Bronchial epithelial cell (primary cell): Measurements from ENCODE around the gene UMODL1. TPM values are rescaled to one million over a fixed set of nuclear protein-coding genes. Genes with fewer than 3 reads are reported as not detected.

Experiments
- DNase-seq: peaks from one replicate; pipeline ENCODE4 v3.0.0-alpha.2; 2010; ENCODE audit warnings: low read depth
- FAIRE-seq: peaks from 2 replicates; lab custom pipeline; 2011; peaks lifted over from hg19 to GRCh38; lab: Jason Lieb, UNC
- H3K27me3 ChIP-seq: 2 replicates; pipeline ENCODE4 v1.5.1; 2011; ENCODE audit warnings: low read length; ENCODE audit not compliant: control insufficient read depth, insufficient read depth
- H3K36me3 ChIP-seq: 2 replicates; pipeline ENCODE4 v1.5.1; 2011; ENCODE audit warnings: low read length; ENCODE audit not compliant: control insufficient read depth, insufficient read depth
- H3K4me3 ChIP-seq: 2 replicates; pipeline ENCODE4 v1.5.1; 2011; ENCODE audit warnings: mild to moderate bottlenecking, low read depth, low read length, control low read depth
- total RNA-seq: library from RNA; depleted of rRNA; stranded (reverse); fragments of >200 nt; gene quantifications from 2 replicates; pipeline ENCODE4 v1.2.1, GENCODE V29; 2014
- TF ChIP-seq, protein P1 (sequence below): IDR thresholded peaks from 2 replicates; pipeline ENCODE4 v1.5.1; 2011; ENCODE audit warnings: mild to moderate bottlenecking, moderate library complexity, low read length, control low read depth, inconsistent platforms; ENCODE audit not compliant: insufficient read depth, severe bottlenecking

Gene UMODL1
- total RNA-seq, 1 donor from 2014 or later: not detected

DNA sequence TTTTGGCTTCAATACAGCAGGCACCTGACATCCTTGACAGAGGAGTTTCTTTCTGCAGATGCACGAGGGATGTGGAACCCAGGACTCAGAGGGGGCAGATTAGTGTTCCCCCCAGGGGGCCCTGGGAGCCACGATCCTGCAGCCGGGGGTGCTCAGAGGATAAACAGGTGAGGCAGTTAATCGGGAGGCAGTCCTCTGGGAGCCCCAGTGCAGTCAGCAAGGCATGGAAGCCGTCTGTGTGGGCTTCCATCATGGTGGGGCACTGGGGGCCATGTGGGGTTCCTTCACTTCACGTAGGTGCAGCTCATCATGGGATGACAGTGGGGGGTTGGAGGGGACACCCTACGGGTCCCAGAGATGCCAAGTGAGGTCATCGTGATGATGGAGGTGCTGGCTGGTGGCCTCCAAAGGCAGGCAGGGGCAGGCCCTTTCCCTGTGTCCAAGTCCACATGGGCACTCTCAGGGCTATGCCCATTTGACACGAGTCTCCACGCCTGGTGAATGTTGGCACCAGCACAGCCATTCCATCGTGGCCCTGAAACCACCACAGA lies 88.5 kb downstream of the UMODL1 start:
- DNase-seq (no peak), FAIRE-seq (no peak)

DNA sequence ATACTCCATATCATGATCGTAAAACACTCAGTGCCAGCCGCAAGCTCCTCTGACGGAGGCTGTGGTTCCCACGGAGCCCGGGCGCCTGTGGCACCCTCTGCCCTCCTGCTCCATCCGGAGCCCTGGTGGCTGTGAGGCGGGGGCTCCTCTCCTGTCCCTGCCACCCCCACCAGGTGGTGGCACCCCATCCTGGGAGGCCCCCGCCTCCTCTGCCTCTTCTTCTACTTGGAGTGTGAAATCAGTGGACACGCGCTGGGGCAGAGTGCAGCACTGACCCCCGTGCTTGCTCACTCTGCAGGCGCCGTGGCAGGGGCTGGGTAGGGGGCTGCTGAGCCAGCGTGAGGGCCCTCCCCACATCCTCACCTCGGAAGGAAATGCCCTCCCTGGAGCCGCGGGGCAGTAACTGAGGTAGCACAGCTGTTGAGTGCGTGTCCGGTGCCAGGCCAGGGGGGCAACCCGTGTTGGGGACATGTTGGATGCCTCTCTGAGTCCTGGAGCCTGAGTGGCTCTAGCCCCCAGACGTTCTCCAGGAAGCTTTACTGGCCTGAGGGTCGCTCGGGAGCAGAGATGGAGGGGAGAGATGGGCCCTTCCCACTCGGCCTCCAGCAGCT lies 89.1 kb downstream of the UMODL1 start:
- DNase-seq (no peak), FAIRE-seq (no peak)
- TF ChIP-seq, protein P1, sequence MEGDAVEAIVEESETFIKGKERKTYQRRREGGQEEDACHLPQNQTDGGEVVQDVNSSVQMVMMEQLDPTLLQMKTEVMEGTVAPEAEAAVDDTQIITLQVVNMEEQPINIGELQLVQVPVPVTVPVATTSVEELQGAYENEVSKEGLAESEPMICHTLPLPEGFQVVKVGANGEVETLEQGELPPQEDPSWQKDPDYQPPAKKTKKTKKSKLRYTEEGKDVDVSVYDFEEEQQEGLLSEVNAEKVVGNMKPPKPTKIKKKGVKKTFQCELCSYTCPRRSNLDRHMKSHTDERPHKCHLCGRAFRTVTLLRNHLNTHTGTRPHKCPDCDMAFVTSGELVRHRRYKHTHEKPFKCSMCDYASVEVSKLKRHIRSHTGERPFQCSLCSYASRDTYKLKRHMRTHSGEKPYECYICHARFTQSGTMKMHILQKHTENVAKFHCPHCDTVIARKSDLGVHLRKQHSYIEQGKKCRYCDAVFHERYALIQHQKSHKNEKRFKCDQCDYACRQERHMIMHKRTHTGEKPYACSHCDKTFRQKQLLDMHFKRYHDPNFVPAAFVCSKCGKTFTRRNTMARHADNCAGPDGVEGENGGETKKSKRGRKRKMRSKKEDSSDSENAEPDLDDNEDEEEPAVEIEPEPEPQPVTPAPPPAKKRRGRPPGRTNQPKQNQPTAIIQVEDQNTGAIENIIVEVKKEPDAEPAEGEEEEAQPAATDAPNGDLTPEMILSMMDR: no peak
- H3K36me3 ChIP-seq: no peaks in the 10 kb centered on the region
- H3K4me3 ChIP-seq: no peak overlapping the region
- H3K27me3 ChIP-seq: peaks cover 4% of the 10 kb centered on the region

More for the DNA sequence above, 88.5 kb downstream of the UMODL1 start:
- Histone ChIP-seq H3K4me3 (no peak overlapping the region), H3K27me3 (peaks cover 4% of the 10 kb centered on the region), H3K36me3 (no peaks in the 10 kb centered on the region)
- TF ChIP-seq, protein P1: no peak

DNA sequence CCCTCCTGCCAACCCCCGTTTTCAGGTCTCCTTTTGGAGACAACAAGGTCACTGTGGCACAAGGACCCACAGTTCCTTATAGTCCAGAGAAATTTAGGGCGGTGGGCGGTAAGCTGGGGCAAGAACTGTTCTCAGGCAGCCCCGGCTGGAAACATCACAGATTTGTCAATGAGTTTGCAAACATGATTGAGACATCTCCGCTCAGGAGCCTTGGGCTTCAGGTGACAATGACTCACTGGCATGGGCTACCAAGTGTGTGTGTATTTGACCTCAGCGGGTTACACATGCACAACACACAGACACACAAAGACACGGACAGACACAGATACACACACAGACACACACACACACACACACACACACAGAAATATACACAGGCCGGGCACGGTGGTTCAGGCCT lies 89.6 kb downstream of the UMODL1 start:
- FAIRE-seq: no peak
- Histone ChIP-seq H3K27me3 (peaks cover 3% of the 10 kb centered on the region), H3K36me3 (no peaks in the 10 kb centered on the region), H3K4me3 (no peak overlapping the region)
- no peak for DNase-seq
- TF ChIP-seq, protein P1: no peak

DNA sequence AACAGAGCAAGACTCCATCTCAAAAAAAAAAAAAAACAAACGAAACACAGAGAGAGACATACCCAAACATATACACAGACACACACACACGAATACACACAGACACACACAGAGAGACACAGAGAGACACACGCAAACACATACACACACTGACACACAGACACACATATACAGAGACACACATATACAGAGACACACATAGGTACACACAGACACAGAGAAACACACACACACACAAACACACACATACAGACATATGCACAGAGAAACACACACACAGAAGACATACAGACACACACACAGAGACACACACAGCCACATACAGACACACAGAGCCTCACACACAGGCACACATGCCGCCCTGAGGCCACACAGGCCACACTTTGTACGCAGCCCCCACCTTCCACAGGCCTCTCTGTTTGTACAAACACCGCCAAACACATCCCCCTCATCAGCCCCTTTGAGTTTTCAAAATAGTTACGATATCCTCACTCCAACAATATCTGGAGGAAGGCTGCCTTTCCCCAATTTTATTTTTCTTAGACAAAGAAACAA lies 90.4 kb downstream of the UMODL1 start:
- DNase-seq (no peak), FAIRE-seq (no peak)
- Histone ChIP-seq H3K4me3 (no peak overlapping the region), H3K36me3 (no peaks in the 10 kb centered on the region), H3K27me3 (peaks cover 3% of the 10 kb centered on the region)
- TF ChIP-seq, protein P1: no peak

DNA sequence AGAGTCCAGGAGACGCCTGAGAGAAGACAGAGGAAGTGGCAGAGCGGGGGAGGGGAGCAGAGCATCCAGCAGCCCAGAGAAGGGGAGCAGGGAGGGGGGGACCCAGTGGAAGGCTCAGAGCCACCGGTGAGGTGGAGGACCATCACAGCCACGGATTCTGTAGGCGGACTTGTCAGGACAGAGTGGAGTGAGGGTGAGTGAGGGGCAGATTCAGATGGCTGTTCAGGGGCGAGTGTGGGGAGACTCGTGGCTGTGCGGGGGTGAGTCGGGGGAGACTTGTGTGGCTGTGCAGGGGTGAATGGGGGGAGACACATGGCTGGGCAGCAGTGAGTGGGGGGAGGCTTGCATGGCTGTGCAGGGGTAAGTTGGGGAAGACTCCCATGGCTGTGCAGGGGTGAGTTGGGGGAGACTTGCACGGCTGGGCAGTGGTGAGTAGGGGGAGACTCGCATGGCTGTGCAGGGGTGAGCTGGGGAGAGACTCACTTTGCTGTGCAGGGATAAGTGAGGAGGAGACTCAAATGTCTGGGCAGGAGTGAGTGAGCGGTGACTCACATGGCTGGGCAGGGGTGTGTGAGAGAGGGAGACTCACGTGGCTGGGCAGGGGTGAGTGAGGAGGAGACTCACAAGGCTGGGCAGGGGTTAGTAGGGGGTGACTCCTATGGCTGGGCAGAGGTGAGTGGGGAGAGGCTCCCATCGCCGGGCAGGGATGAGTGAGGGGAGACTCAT lies 91.0 kb downstream of the UMODL1 start:
- peaks cover 3% of the 10 kb centered on the region for H3K27me3 ChIP-seq
- H3K36me3 ChIP-seq: no peaks in the 10 kb centered on the region
- FAIRE-seq (no peak), DNase-seq (no peak)
- TF ChIP-seq, protein P1: no peak
- H3K4me3 ChIP-seq: no peak overlapping the region
